Measurements from ENCODE around the gene TMEM132E. TPM values are rescaled to one million over a fixed set of nuclear protein-coding genes. Genes with fewer than 3 reads are reported as not detected.

Gene TMEM132E
- total and polyA plus RNA-seq, 7 donors: 0.01 to 0.26 (median 0.03) TPM; not detected in 4

DNA sequence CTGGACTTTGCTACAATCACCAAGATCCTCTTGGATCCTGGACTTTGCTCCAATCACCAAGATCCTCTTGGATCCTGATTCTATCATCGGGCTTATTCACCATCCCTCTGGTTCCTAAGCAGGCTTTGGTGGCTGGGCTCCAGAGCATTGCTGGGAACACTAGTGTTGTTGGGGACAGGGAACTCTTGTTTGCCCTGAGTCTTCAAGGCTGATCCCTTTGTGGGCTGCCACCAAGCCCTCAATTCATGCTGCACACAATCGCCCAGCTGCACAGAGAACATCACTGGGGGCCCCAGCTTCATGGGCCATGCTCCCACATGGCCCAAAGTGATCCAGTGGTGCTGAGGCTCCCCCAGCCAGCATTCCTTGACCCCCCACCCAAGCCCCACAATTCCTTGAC, 88.3 kb downstream of the TMEM132E start:
- no peak for DNase-seq
- Histone ChIP-seq H3K27ac (no peak overlapping the region), H3K4me1 (no peaks in the 10 kb centered on the region), H3K27me3 (ENCODE audit: insufficient read depth in 3 of 3, low read length in 2 of 3) (peaks cover 0 to 22% (median 2%) of the 10 kb centered on the region in 3 donors), H3K9me3 (no peaks in the 10 kb centered on the region), H3K36me3 (ENCODE audit: insufficient read depth in 1 of 2, low read depth in 1 of 2) (no peaks in the 10 kb centered on the region), H3K4me3 (no peak overlapping the region)
- TF ChIP-seq, protein P1, sequence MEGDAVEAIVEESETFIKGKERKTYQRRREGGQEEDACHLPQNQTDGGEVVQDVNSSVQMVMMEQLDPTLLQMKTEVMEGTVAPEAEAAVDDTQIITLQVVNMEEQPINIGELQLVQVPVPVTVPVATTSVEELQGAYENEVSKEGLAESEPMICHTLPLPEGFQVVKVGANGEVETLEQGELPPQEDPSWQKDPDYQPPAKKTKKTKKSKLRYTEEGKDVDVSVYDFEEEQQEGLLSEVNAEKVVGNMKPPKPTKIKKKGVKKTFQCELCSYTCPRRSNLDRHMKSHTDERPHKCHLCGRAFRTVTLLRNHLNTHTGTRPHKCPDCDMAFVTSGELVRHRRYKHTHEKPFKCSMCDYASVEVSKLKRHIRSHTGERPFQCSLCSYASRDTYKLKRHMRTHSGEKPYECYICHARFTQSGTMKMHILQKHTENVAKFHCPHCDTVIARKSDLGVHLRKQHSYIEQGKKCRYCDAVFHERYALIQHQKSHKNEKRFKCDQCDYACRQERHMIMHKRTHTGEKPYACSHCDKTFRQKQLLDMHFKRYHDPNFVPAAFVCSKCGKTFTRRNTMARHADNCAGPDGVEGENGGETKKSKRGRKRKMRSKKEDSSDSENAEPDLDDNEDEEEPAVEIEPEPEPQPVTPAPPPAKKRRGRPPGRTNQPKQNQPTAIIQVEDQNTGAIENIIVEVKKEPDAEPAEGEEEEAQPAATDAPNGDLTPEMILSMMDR (IDR thresholded peaks at IDR 0.05): no peak
- ATAC-seq: no peak
- 69 to 87% (median 78%) methylated on average over 2 of the region's 2 CpGs for WGBS, 3 donors
- intact Hi-C loops (cut with DNase I): no loop called here

DNA sequence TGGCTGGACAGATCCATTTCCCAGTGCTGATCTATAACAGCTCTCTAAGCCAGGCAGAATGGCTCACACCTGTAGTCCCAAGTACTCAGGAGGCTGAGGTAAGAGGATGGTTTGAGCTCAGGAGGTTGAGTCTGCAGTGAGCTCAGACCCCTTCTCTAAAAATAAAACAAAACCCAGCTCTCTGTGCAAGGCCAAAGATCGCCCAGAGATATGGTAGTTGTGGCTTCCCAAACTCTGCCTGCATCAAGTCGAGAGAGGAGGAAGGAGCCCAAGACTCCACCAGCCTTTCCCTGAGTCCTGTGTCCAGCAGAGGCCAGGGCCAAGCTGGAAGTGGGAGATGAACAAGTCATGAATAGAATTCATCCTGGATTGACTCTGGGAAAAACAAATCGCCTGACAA, 88.8 kb downstream of the TMEM132E start:
- TF ChIP-seq, protein P1 (IDR thresholded peaks at IDR 0.05): no peak
- Histone ChIP-seq H3K4me3 (no peak overlapping the region), H3K27me3 (ENCODE audit: insufficient read depth in 3 of 3, low read length in 2 of 3) (peaks cover 0 to 22% (median 2%) of the 10 kb centered on the region in 3 donors), H3K9me3 (no peaks in the 10 kb centered on the region), H3K27ac (no peak overlapping the region), H3K4me1 (no peaks in the 10 kb centered on the region), H3K36me3 (ENCODE audit: insufficient read depth in 1 of 2, low read depth in 1 of 2) (no peaks in the 10 kb centered on the region)
- DNase-seq: no peak
- intact Hi-C loops (cut with DNase I): no loop called here
- WGBS, 3 donors: 72 to 78% (median 73%) methylated on average over 3 of the region's 3 CpGs
- ATAC-seq: no peak

DNA sequence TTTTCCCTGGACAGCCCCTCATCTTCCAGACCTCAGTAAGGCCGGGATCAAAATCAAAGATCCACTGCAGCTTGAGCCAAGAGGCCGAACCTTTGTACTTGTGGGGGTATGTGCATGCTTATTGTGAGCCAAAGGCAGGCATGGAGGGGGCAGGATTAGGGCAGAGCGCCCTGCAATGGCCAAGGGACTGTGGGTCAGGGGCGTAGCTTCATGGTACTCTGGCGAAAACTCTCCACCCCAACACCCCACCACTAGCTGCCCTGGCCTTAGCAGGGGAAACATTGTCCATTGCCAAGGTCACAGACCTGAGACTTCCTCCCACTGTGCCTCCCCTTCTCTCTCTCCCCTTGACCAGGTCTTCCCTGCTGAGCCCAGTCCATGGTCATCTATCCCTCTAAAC, 90.1 kb downstream of the TMEM132E start:
- WGBS, 3 donors: 66 to 78% (median 73%) methylated on average over 5 of the region's 5 CpGs
- DNase-seq (no peak), ATAC-seq (no peak)
- H3K4me3 ChIP-seq: no peak overlapping the region
- no peak overlapping the region for H3K27ac ChIP-seq
- TF ChIP-seq, protein P1 (IDR thresholded peaks at IDR 0.05): no peak
- no peaks in the 10 kb centered on the region for H3K4me1 ChIP-seq
- H3K36me3 ChIP-seq (ENCODE audit: insufficient read depth in 1 of 2, low read depth in 1 of 2): no peaks in the 10 kb centered on the region
- intact Hi-C loops (cut with DNase I): no loop called here
- no peaks in the 10 kb centered on the region for H3K9me3 ChIP-seq
- peaks cover 0 to 14% (median 1%) of the 10 kb centered on the region in 3 donors for H3K27me3 ChIP-seq (ENCODE audit: insufficient read depth in 3 of 3, low read length in 2 of 3)

DNA sequence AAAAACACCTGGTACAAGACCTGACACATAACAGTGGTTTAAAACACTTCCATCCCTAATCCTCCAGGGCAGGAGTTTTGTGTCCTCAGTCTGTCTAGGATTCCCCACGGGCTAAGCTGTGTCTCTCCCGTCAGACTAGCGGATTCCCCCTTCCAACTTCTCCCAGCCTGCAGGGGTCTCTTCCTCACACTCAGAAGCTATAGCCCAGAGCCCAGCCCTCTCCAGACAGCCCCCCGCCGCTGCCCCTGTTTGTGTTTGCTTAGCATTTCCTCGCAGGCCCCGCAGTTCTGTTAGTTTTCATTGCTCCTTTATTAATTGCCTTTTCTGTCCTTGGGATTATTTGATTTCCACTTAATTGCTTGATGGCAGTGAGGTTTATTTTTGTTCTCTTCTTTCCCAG, 91.2 kb downstream of the TMEM132E start:
- intact Hi-C loops (cut with DNase I): no loop called here

More for the DNA sequence above, 91.2 kb downstream of the TMEM132E start:
- TF ChIP-seq, protein P1 (IDR thresholded peaks at IDR 0.05): no peak
- Histone ChIP-seq H3K27me3 (ENCODE audit: insufficient read depth in 3 of 3, low read length in 2 of 3) (peaks cover 0 to 9% (median 3%) of the 10 kb centered on the region in 3 donors), H3K9me3 (no peaks in the 10 kb centered on the region), H3K36me3 (ENCODE audit: insufficient read depth in 1 of 2, low read depth in 1 of 2) (no peaks in the 10 kb centered on the region), H3K4me1 (no peaks in the 10 kb centered on the region), H3K4me3 (no peak overlapping the region), H3K27ac (no peak overlapping the region)
- ATAC-seq (no peak), DNase-seq (no peak)
- 34 to 43% (median 37%) methylated on average over 7 of the region's 7 CpGs for WGBS, 3 donors

Data from psoas muscle (tissue), 8 donors.